Adrenal gland (tissue), 5 donors: Measurements from ENCODE around the gene GNAQ.

Experiments
- CTCF ChIP-seq, 6 experiments: fragments of 450-650 bp in 4 of 6; fragments of 200-600 bp in 2 of 6; sonication (generic) in 1 of 6; IDR thresholded peaks; 1 replicate in 5 of 6; 2 replicates in 1 of 6; pipeline versions ENCODE4 v1.5.1 to v1.8.0; 2016 to 2021; ENCODE audit warnings: antibody characterized with exemption in 6 of 6, mild to moderate bottlenecking in 2 of 6, moderate library complexity in 1 of 6
- POLR2A ChIP-seq, 2 donors: fragments of 450-650 bp; IDR thresholded peaks; one replicate each; pipeline ENCODE4 v1.6.1; 2017; ENCODE audit warnings: antibody characterized with exemption in 2 of 2, mild to moderate bottlenecking in 2 of 2, moderate library complexity in 1 of 2
- donor health status: DM: no; HTN: no; CAD: no.

GRCh38 chr9:78009186-78009585 is 22.4 kb downstream of the GNAQ start:
- TF ChIP-seq CTCF (IDR thresholded peaks at IDR 0.05) (no peak), POLR2A (IDR thresholded peaks at IDR 0.05) (no peak)
